ENCODE data around the gene NCKAP5. TPM values are rescaled to one million over a fixed set of nuclear protein-coding genes. Genes with fewer than 3 reads are reported as not detected.

The NCKAP5 gene
- total RNA-seq, 1 experiment from 2014 or later, result not detected

GRCh38 chr2:133573491-133574162 lies 5.4 kb upstream of the NCKAP5 start:
- TF ChIP-seq CTCF (IDR thresholded peaks at IDR 0.05; ENCODE audit: unreplicated experiment), result no peak
- H3K36me3 Mint-ChIP-seq (ENCODE audit: insufficient read depth, unreplicated experiment), result peaks cover 6% of the 10 kb centered on the region
- H3K4me1 Mint-ChIP-seq (ENCODE audit: insufficient read depth, unreplicated experiment), result peaks cover 1% of the 10 kb centered on the region
- intact Hi-C loops (cut with micrococcal nuclease), result no loop called here
- DNase-seq (ENCODE audit: unreplicated experiment), result no peak
- ChIA-PET POLR2A (no interaction called here), CTCF (interaction anchor here (1.0 kb wide), 1 partner anchor 14 kb away, joined by 5 read pairs; no protein-coding TSS in a partner anchor)
- no peak overlapping the region for H3K4me3 Mint-ChIP-seq (ENCODE audit: unreplicated experiment)
- H3K27me3 Mint-ChIP-seq (ENCODE audit: insufficient read depth, unreplicated experiment), result peaks cover 10% of the 10 kb centered on the region
- no peak overlapping the region for H3K27ac Mint-ChIP-seq (ENCODE audit: low read depth, unreplicated experiment)
- no peaks in the 10 kb centered on the region for H3K9me3 Mint-ChIP-seq (ENCODE audit: unreplicated experiment)
- no TSS peak for BruUV-seq (replicated peaks)

DNA sequence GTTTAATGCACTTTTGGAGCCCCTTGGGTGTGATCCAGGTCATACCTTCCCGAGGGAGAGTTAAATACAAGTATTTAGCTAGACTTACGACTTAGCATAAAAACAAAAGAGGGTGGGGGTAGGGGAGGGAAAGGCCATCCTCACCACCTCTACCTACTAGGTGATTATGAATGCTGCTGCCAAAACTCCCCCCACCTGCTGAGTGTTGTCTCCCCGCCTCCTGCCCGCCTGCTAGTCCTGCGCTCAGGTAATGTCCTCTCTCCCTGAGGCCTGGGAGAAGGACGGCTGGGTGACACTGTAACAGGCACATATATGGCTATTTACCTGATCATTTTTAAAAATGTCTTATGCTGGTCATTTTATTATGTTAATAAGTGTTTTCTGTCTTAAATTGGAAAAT lies 3.0 kb upstream of the NCKAP5 start:
- Mint-ChIP-seq H3K9me3 (ENCODE audit: unreplicated experiment) (no peaks in the 10 kb centered on the region), H3K36me3 (ENCODE audit: insufficient read depth, unreplicated experiment) (peaks cover 6% of the 10 kb centered on the region), H3K27ac (ENCODE audit: low read depth, unreplicated experiment) (no peak overlapping the region), H3K27me3 (ENCODE audit: insufficient read depth, unreplicated experiment) (peaks cover 10% of the 10 kb centered on the region), H3K4me1 (ENCODE audit: insufficient read depth, unreplicated experiment) (peaks cover 9% of the 10 kb centered on the region), H3K4me3 (ENCODE audit: unreplicated experiment) (no peak overlapping the region)
- DNase-seq (ENCODE audit: unreplicated experiment), result no peak
- BruUV-seq (replicated peaks), result no TSS peak
- ChIA-PET CTCF (no interaction called here), POLR2A (no interaction called here)
- no peak for TF ChIP-seq CTCF (IDR thresholded peaks at IDR 0.05; ENCODE audit: unreplicated experiment)
- intact Hi-C loops (cut with micrococcal nuclease), result no loop called here

GRCh38 chr2:133570542-133570941 lies 2.3 kb upstream of the NCKAP5 start:
- Mint-ChIP-seq H3K27me3 (ENCODE audit: insufficient read depth, unreplicated experiment) (peaks cover 10% of the 10 kb centered on the region), H3K36me3 (ENCODE audit: insufficient read depth, unreplicated experiment) (peaks cover 6% of the 10 kb centered on the region), H3K27ac (ENCODE audit: low read depth, unreplicated experiment) (no peak overlapping the region), H3K9me3 (ENCODE audit: unreplicated experiment) (no peaks in the 10 kb centered on the region), H3K4me3 (ENCODE audit: unreplicated experiment) (no peak overlapping the region), H3K4me1 (ENCODE audit: insufficient read depth, unreplicated experiment) (peaks cover 9% of the 10 kb centered on the region)
- intact Hi-C loops (cut with micrococcal nuclease), result no loop called here
- no TSS peak for BruUV-seq (replicated peaks)
- ChIA-PET POLR2A (no interaction called here), CTCF (interaction anchor here (0.9 kb wide), 1 partner anchor 273 kb away, joined by 5 read pairs; no protein-coding TSS in a partner anchor)
- TF ChIP-seq CTCF (IDR thresholded peaks at IDR 0.05; ENCODE audit: unreplicated experiment), result no peak
- DNase-seq (ENCODE audit: unreplicated experiment), result no peak

DNA sequence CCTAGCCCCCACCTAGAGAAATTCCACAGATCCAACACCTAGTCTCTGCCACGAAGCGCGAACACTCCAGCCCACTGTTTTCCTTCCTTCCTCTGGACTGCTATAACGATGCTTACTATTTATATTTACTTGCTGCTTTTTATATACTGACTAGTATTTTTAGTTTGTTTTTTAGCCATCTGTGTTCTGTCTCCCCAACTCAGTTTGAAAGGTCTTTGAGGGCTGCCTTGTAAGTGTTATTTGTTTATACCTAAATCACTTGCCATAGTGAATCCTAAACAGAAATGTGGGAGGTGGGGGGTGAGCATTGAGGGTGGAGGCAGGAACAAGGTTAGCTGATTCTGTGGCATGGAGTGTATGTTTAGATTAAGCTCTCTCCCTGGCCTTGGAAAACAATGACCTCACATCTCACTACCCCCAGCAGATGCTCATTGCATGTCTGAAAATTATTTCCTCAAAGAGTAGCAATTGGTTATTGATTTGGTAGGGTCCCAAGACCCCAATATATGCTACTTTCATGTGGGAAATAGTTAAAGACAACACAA lies 1.1 kb upstream of the NCKAP5 start:
- Mint-ChIP-seq H3K27me3 (ENCODE audit: insufficient read depth, unreplicated experiment) (peaks cover 10% of the 10 kb centered on the region), H3K9me3 (ENCODE audit: unreplicated experiment) (no peaks in the 10 kb centered on the region), H3K4me1 (ENCODE audit: insufficient read depth, unreplicated experiment) (peaks cover 9% of the 10 kb centered on the region), H3K36me3 (ENCODE audit: insufficient read depth, unreplicated experiment) (peaks cover 6% of the 10 kb centered on the region), H3K27ac (ENCODE audit: low read depth, unreplicated experiment) (no peak overlapping the region), H3K4me3 (ENCODE audit: unreplicated experiment) (no peak overlapping the region)
- intact Hi-C loops (cut with micrococcal nuclease), result no loop called here
- DNase-seq (ENCODE audit: unreplicated experiment), result no peak
- no TSS peak for BruUV-seq (replicated peaks)
- ChIA-PET CTCF (no interaction called here), POLR2A (no interaction called here)
- TF ChIP-seq CTCF (IDR thresholded peaks at IDR 0.05; ENCODE audit: unreplicated experiment), result no peak

All from MCF 10A (cell line).